Neural progenitor cell (in vitro differentiated cells): ENCODE measurements around the gene UNC119B. TPM values are rescaled to one million over a fixed set of nuclear protein-coding genes. Genes with fewer than 3 reads are reported as not detected.

ENCODE experiments used
- DNase-seq: peaks from one replicate; pipeline ENCODE4 v3.0.0-alpha.2; 2016; ENCODE audit warnings: low spot score
- H2AFZ ChIP-seq: fragments of 200-600 bp; sonication (generic); replicated peaks from 2 replicates; pipeline ENCODE4 v1.6.1; 2016; ENCODE audit warnings: antibody characterized with exemption
- H3F3A ChIP-seq: fragments of 200-600 bp; sonication (generic); 2 replicates; pipeline ENCODE4 v1.6.1; 2016; ENCODE audit warnings: antibody characterized with exemption, low read depth
- H3K27ac ChIP-seq: fragments of 200-600 bp; sonication (generic); 2 replicates; pipeline ENCODE4 v1.5.1; 2016; ENCODE audit warnings: mild to moderate bottlenecking
- H3K27me3 ChIP-seq: fragments of 200-600 bp; sonication (generic); 2 replicates; pipeline ENCODE4 v1.6.1; 2016; ENCODE audit warnings: mild to moderate bottlenecking, moderate library complexity
- H3K36me3 ChIP-seq: fragments of 200-600 bp; sonication (generic); 2 replicates; pipeline ENCODE4 v1.5.1; 2016
- H3K4me1 ChIP-seq: fragments of 200-600 bp; sonication (generic); 2 replicates; pipeline ENCODE4 v1.6.1; 2016; ENCODE audit warnings: mixed run types
- H3K4me2 ChIP-seq: fragments of 200-600 bp; sonication (generic); 2 replicates; pipeline ENCODE4 v1.6.1; 2016
- H3K4me3 ChIP-seq: fragments of 200-600 bp; sonication (generic); 2 replicates; pipeline ENCODE4 v1.5.1; 2016
- H3K79me2 ChIP-seq: fragments of 200-600 bp; sonication (generic); 2 replicates; pipeline ENCODE4 v1.6.1; 2016; ENCODE audit warnings: low read depth
- H3K9ac ChIP-seq: fragments of 200-600 bp; sonication (generic); 2 replicates; pipeline ENCODE4 v1.6.1; 2016
- H3K9me3 ChIP-seq: fragments of 200-600 bp; sonication (generic); 2 replicates; pipeline ENCODE4 v1.5.1; 2016; ENCODE audit warnings: low read depth
- H4K20me1 ChIP-seq: fragments of 200-600 bp; sonication (generic); 2 replicates; pipeline ENCODE4 v1.6.1; 2016; ENCODE audit warnings: low read depth
- H3K27ac Mint-ChIP-seq: 3 replicates; pipeline ENCODE4 v1.8.0; 2021; ENCODE audit warnings: mixed read lengths
- H3K27me3 Mint-ChIP-seq: 2 replicates; pipeline ENCODE4 v1.8.0; 2022; ENCODE audit warnings: low read depth, mild to moderate bottlenecking, inconsistent platforms, moderate library complexity, mixed read lengths; ENCODE audit not compliant: insufficient read depth
- H3K36me3 Mint-ChIP-seq: 3 replicates; pipeline ENCODE4 v1.8.0; 2021; ENCODE audit warnings: mixed read lengths
- H3K4me1 Mint-ChIP-seq: 3 replicates; pipeline ENCODE4 v1.8.0; 2021; ENCODE audit warnings: mixed read lengths
- H3K4me3 Mint-ChIP-seq: 3 replicates; pipeline ENCODE4 v1.8.0; 2021; ENCODE audit warnings: mild to moderate bottlenecking, moderate library complexity, mixed read lengths
- H3K9me3 Mint-ChIP-seq: 3 replicates; pipeline ENCODE4 v1.8.0; 2020; ENCODE audit warnings: mixed read lengths
- EZH2 ChIP-seq: fragments of 200-600 bp; sonication (generic); IDR thresholded peaks from 2 replicates; pipeline ENCODE4 v1.6.1; 2017; ENCODE audit warnings: antibody characterized with exemption, mild to moderate bottlenecking, moderate library complexity
- EZH2phosphoT487 ChIP-seq: fragments of 200-600 bp; sonication (generic); IDR thresholded peaks from 2 replicates; pipeline ENCODE4 v1.6.1; 2017; ENCODE audit warnings: antibody characterized with exemption
- total RNA-seq: library from RNA; depleted of rRNA; stranded (reverse); fragments of >200 nt; gene quantifications from 2 replicates; pipeline ENCODE4 v1.2.3, GENCODE V29; 2015; ENCODE audit warnings: low replicate concordance
- TF ChIP-seq, protein P1 (sequence below): fragments of 200-600 bp; sonication (generic); IDR thresholded peaks from 2 replicates; pipeline ENCODE4 v1.5.1; 2017; ENCODE audit warnings: antibody characterized with exemption, mild to moderate bottlenecking

Gene UNC119B
- total RNA-seq, 1 donor from 2014 or later, result 58.9 TPM

DNA sequence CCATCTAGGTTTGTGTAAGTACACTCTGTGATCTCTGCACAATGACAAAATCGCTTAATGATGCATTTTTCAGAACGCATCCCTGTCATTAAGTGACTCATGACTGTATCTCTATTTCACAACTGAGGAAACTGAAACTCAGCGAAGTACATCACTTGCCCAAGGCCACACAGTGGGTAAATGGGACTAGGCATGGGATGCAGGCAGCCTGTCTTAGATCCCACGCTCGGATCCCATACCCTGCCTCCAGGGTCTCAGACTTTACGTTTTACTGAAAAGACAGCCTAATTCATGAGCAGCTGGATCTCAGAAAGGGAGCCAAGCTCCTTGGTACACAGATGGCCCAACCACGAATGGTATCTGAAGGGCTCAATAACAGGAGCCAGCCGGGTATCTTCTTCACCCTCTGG is 25.7 kb upstream of the UNC119B start:
- H3K36me3 Mint-ChIP-seq, result no peaks in the 10 kb centered on the region
- H3K27me3 Mint-ChIP-seq, result peaks cover 7% of the 10 kb centered on the region
- peak overlapping the region; percentile 95 for H3K4me3 Mint-ChIP-seq

DNA sequence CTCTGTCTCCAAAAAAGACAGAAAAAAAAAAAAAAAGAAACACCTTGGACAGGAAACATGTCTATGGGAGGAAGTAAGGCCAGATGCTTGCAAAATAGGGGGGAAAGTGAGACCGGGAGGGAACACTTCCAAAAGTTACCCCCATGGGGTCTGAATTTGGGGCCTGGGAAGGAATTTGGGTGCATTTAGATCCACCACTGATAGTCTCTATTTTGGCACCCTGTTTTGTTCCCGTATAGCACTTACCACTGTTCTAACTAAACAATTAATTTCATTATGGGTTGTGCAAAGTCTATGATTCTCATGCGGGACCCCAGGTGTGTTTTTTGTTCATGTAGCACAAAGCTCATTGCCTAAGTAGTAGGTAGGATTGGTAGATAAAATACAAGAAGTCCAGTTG is 24.7 kb upstream of the UNC119B start:
- Mint-ChIP-seq H3K9me3 (no peaks in the 10 kb centered on the region), H3K36me3 (no peaks in the 10 kb centered on the region), H3K4me1 (peaks cover 27% of the 10 kb centered on the region), H3K27ac (no peak overlapping the region), H3K27me3 (peaks cover 7% of the 10 kb centered on the region), H3K4me3 (peak overlapping the region; percentile 95)
- Histone ChIP-seq H3K36me3 (no peaks in the 10 kb centered on the region), H3K9ac (no peak overlapping the region), H3K79me2 (peaks cover 35% of the 10 kb centered on the region), H3K27me3 (no peaks in the 10 kb centered on the region), H3K9me3 (no peaks in the 10 kb centered on the region), H3K27ac (no peak overlapping the region), H3F3A (peaks cover 20% of the 10 kb centered on the region), H3K4me3 (peak overlapping the region; percentile 91), H4K20me1 (peaks cover 31% of the 10 kb centered on the region), H3K4me1 (peaks cover 18% of the 10 kb centered on the region), H3K4me2 (peak overlapping the region; percentile 93), H2AFZ (no peak overlapping the region)
- TF ChIP-seq, protein P1, sequence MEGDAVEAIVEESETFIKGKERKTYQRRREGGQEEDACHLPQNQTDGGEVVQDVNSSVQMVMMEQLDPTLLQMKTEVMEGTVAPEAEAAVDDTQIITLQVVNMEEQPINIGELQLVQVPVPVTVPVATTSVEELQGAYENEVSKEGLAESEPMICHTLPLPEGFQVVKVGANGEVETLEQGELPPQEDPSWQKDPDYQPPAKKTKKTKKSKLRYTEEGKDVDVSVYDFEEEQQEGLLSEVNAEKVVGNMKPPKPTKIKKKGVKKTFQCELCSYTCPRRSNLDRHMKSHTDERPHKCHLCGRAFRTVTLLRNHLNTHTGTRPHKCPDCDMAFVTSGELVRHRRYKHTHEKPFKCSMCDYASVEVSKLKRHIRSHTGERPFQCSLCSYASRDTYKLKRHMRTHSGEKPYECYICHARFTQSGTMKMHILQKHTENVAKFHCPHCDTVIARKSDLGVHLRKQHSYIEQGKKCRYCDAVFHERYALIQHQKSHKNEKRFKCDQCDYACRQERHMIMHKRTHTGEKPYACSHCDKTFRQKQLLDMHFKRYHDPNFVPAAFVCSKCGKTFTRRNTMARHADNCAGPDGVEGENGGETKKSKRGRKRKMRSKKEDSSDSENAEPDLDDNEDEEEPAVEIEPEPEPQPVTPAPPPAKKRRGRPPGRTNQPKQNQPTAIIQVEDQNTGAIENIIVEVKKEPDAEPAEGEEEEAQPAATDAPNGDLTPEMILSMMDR, result no peak
- TF ChIP-seq EZH2, result no peak
- DNase-seq, result no peak

More for the DNA sequence above, 25.7 kb upstream of the UNC119B start:
- DNase-seq, result no peak
- H3K27ac ChIP-seq, result no peak overlapping the region
- H3K9ac ChIP-seq, result no peak overlapping the region
- no peak overlapping the region for H3K27ac Mint-ChIP-seq
- H3K9me3 ChIP-seq, result no peaks in the 10 kb centered on the region
- no peaks in the 10 kb centered on the region for H3K9me3 Mint-ChIP-seq
- peaks cover 19% of the 10 kb centered on the region for H3K4me1 Mint-ChIP-seq
- H3K27me3 ChIP-seq, result no peaks in the 10 kb centered on the region
- peaks cover 20% of the 10 kb centered on the region for H3F3A ChIP-seq
- H2AFZ ChIP-seq, result no peak overlapping the region
- H3K4me3 ChIP-seq, result no peak overlapping the region
- H3K79me2 ChIP-seq, result peaks cover 25% of the 10 kb centered on the region
- H3K36me3 ChIP-seq, result no peaks in the 10 kb centered on the region
- H3K4me2 ChIP-seq, result no peak overlapping the region
- peaks cover 18% of the 10 kb centered on the region for H3K4me1 ChIP-seq
- TF ChIP-seq, protein P1, result no peak
- TF ChIP-seq EZH2 (no peak), EZH2phosphoT487 (no peak)
- H4K20me1 ChIP-seq, result peaks cover 21% of the 10 kb centered on the region

DNA sequence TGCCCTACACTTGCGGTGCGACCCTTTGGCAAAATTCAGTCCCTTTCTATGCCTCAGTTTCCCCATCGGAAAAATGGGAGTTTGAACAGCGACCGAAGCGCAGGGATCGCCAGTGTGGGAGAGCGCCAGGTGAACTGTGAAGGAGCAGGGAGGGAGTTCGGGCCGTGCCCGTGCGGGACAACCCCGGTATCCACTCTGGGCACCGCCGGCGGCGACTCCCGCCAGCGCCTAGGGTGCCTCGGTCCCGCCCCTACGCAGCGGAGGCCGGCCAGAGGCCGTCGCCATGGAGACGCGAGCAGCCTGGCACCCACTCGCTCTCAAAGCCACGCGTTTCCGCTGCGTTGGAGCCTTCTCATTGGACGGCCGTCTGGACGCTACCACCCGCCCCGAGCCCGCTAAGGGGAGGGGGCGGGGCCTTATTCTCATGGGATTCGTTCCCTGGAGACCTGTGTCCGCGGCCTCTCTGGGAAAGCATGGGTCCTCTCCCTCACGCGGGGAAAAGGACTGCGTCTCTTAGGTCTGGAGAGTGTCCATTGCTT is 24.0 kb upstream of the UNC119B start:
- H3K9ac ChIP-seq, result peak overlapping the region; percentile 90
- H3K27me3 ChIP-seq, result no peaks in the 10 kb centered on the region
- H3K36me3 ChIP-seq, result no peaks in the 10 kb centered on the region
- no peaks in the 10 kb centered on the region for H3K9me3 Mint-ChIP-seq
- H3K9me3 ChIP-seq, result no peaks in the 10 kb centered on the region
- H3K27ac Mint-ChIP-seq, result peak overlapping the region; percentile 93
- peaks cover 38% of the 10 kb centered on the region for H4K20me1 ChIP-seq
- peaks cover 18% of the 10 kb centered on the region for H3K4me1 ChIP-seq
- H3K4me3 Mint-ChIP-seq, result peak overlapping the region; percentile 95
- peaks cover 20% of the 10 kb centered on the region for H3F3A ChIP-seq
- no peaks in the 10 kb centered on the region for H3K36me3 Mint-ChIP-seq
- peak; percentile 100 for DNase-seq
- H3K27me3 Mint-ChIP-seq, result peaks cover 7% of the 10 kb centered on the region
- peak overlapping the region; percentile 98 for H2AFZ ChIP-seq
- peaks cover 33% of the 10 kb centered on the region for H3K4me1 Mint-ChIP-seq
- TF ChIP-seq EZH2phosphoT487 (no peak), EZH2 (no peak)
- TF ChIP-seq, protein P1, result no peak
- H3K4me3 ChIP-seq, result peak overlapping the region; percentile 91
- peaks cover 42% of the 10 kb centered on the region for H3K79me2 ChIP-seq
- peak overlapping the region; percentile 99 for H3K27ac ChIP-seq
- peak overlapping the region; percentile 93 for H3K4me2 ChIP-seq
